ENCODE results near the gene DCLRE1C. TPM values are rescaled to one million over a fixed set of nuclear protein-coding genes. Genes with fewer than 3 reads are reported as not detected.

Gene DCLRE1C
- total RNA-seq, 1 donor from 2014 or later, result 13.6 TPM

DNA sequence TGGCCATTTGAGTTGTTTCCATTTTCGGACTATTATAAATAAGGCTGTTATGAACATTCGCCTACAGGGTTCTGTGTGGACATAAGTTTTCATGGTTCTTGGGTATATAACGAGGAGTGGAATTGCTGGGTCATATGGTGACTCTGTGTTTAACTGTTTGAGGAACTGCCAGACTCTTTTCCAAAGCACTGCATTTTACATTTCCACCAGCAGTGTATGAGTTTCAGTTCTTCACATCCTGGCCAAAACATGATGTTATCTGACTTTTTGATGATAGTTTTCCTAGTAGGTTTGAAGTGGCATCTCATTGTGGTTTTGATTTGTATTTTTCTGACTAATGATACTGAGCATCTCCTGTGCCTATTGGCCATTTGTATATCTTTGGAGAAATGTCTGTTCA is 69.8 kb downstream of the DCLRE1C start:
- no peaks in the 10 kb centered on the region for H3K27me3 ChIP-seq (ENCODE audit: low read depth)
- intact Hi-C loops (cut with DNase I), result no loop called here
- H3K27ac ChIP-seq, result no peak overlapping the region
- ATAC-seq (no peak), DNase-seq (no peak)
- H3K4me3 ChIP-seq, result no peak overlapping the region
- H3K36me3 ChIP-seq, result no peaks in the 10 kb centered on the region
- TF ChIP-seq CTCF (IDR thresholded peaks at IDR 0.05), result no peak
- H3K9me3 ChIP-seq, result no peaks in the 10 kb centered on the region
- H3K4me1 ChIP-seq, result peaks cover 12% of the 10 kb centered on the region

GRCh38 chr10:14880229-14880628 is 73.7 kb downstream of the DCLRE1C start:
- no peak for TF ChIP-seq CTCF (IDR thresholded peaks at IDR 0.05)
- ATAC-seq (no peak), DNase-seq (no peak)
- no peak overlapping the region for H3K27ac ChIP-seq
- peak overlapping the region; percentile 70 for H3K4me3 ChIP-seq
- H3K4me1 ChIP-seq, result peaks cover 22% of the 10 kb centered on the region
- intact Hi-C loops (cut with DNase I), result no loop called here
- no peaks in the 10 kb centered on the region for H3K36me3 ChIP-seq
- no peaks in the 10 kb centered on the region for H3K9me3 ChIP-seq
- no peaks in the 10 kb centered on the region for H3K27me3 ChIP-seq (ENCODE audit: low read depth)

- H3K4me3 ChIP-seq, result peak overlapping the region; percentile 70
- TF ChIP-seq CTCF (IDR thresholded peaks at IDR 0.05), result no peak
- peaks cover 22% of the 10 kb centered on the region for H3K4me1 ChIP-seq
- no peaks in the 10 kb centered on the region for H3K9me3 ChIP-seq
- no peaks in the 10 kb centered on the region for H3K27me3 ChIP-seq (ENCODE audit: low read depth)
- H3K27ac ChIP-seq, result no peak overlapping the region
- no peaks in the 10 kb centered on the region for H3K36me3 ChIP-seq
- intact Hi-C loops (cut with DNase I), result no loop called here
- DNase-seq (no peak), ATAC-seq (no peak)
These were observed 74.0 kb downstream of the DCLRE1C start for GRCh38 chr10:14879928-14880193.

GRCh38 chr10:14879124-14879927 is 74.6 kb downstream of the DCLRE1C start:
- H3K27ac ChIP-seq, result peak overlapping the region; percentile 91
- H3K4me3 ChIP-seq, result peak overlapping the region; percentile 70
- H3K36me3 ChIP-seq, result no peaks in the 10 kb centered on the region
- DNase-seq, result peak; percentile 52
- intact Hi-C loops (cut with DNase I), result no loop called here
- peak in 1 of 2 donors; percentile 4 for ATAC-seq
- H3K9me3 ChIP-seq, result no peaks in the 10 kb centered on the region
- peaks cover 22% of the 10 kb centered on the region for H3K4me1 ChIP-seq
- no peak for TF ChIP-seq CTCF (IDR thresholded peaks at IDR 0.05)
- no peaks in the 10 kb centered on the region for H3K27me3 ChIP-seq (ENCODE audit: low read depth)

DNA sequence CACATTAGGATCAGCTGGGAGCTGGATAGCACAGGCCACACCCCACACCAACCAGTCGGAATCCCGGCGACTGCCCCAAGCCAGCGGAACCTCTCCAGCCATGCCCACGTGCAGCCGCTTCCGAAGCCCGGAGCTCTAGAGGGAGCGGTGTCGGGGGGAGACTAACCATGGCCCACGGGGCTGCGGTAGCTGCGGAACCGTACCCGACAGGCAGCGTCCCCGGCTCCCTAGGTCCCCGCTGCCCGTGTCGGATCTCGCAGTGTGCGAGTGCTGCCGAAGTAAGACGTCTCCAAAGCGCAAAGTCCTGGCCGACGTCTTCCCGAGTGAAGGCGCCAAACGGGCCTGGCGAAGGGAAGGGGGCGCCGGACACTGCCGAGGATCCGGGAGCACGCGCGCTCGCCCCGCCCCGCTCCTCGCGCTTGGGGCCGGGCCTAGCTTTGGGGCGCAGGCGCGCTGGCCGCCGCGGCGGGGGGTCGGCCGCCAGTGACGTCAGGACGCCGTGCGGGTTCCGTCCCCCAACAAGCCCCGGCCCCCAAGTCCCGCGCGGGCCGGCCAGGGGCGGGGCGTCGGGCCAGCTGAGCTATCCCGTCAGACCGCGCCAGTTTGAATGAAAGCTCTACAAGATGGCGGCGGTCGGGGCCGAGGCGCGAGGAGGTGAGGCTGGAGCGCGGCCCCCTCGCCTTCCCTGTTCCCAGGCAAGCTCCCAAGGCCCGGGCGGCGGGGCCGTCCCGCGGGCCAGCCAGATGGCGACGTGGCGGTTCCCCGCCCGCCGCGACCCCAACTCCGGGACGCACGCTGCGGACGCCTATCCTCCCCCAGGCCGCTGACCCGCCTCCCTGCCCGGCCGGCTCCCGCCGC is 75.4 kb downstream of the DCLRE1C start, which contains the start of gene SUV39H2:
SUV39H2 (plus strand) TSS at position 601 of the 858 bp plus-strand sequence; CDS start at position 624, 23 bp downstream.
- Histone ChIP-seq H3K27ac (peak within 1 kb of the TSS; percentile 91), H3K4me1 (peaks cover 22% of the 10 kb centered on the region), H3K9me3 (no peaks in the 10 kb centered on the region), H3K27me3 (ENCODE audit: low read depth) (no peaks in the 10 kb centered on the region), H3K4me3 (peak within 1 kb of the TSS; percentile 70), H3K36me3 (no peaks in the 10 kb centered on the region)
- intact Hi-C loops (cut with DNase I), result no loop called here
- TF ChIP-seq CTCF (IDR thresholded peaks at IDR 0.05), result peak; percentile 12
- ATAC-seq (peak; percentile 98 to 99), DNase-seq (peak; percentile 96)

Data from lower lobe of right lung (tissue), 2 donors.